H54 (cell line): ENCODE data around the gene SRGAP2.
"Not testable (repeated sequence)": the region's sequence is repeated elsewhere in the genome, so short reads cannot be mapped to it uniquely, and the experiment has no call there.

Experiments
- DNase-seq: peaks from one replicate; pipeline ENCODE4 v3.0.0; 2011; ENCODE audit warnings: low spot score, mixed read lengths; ENCODE audit not compliant: insufficient read length
- FAIRE-seq: peaks from 3 replicates; lab custom pipeline; 2011; peaks lifted over from hg19 to GRCh38; lab: Jason Lieb, UNC

Gene SRGAP2

DNA sequence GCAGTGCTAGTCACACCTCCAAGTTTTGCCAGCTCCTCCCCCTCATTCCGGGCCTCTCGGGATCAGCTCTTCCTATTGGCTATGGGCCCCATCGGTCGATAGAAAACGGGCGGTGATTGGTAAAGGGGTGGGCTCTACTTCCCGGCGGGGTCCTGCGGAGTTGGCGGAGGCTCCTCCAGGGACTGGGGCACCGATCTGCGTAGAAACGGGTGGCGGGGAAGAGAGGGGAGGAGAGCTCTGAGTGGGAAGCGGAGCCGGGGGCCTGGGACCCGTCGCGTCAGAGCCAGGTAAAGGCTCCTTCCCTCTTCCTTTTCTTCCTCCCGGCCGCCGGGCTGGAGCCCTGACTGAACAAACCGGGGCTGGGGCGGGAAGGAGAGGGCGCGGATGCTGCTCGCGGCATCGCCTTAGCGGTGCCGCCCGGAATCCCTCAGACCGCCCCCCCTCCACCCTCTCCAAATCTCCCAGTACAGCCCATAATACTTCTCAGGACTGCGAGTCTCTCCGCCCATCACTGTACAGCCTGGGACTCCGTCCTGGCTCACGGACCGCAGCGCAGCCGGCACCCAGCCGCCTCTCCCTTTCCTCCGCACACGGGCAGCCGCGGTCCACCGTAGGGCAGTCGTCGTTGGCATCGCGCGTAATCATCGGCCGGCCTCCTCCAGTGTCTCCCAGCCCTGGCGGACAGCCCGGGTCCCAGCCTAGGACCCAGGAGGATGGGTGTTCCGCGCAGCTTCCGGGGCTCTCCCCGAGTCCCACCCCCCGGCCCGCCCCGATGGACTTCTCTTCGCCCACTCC, at the start of gene SRGAP2:
Gene SRGAP2, plus strand, starts transcription at position 178 of the 795 bp plus-strand sequence. CDS start 2,430 bp downstream, outside the sequence.
- DNase-seq, result not testable (repeated sequence)
- FAIRE-seq, result peak; percentile 100

DNA sequence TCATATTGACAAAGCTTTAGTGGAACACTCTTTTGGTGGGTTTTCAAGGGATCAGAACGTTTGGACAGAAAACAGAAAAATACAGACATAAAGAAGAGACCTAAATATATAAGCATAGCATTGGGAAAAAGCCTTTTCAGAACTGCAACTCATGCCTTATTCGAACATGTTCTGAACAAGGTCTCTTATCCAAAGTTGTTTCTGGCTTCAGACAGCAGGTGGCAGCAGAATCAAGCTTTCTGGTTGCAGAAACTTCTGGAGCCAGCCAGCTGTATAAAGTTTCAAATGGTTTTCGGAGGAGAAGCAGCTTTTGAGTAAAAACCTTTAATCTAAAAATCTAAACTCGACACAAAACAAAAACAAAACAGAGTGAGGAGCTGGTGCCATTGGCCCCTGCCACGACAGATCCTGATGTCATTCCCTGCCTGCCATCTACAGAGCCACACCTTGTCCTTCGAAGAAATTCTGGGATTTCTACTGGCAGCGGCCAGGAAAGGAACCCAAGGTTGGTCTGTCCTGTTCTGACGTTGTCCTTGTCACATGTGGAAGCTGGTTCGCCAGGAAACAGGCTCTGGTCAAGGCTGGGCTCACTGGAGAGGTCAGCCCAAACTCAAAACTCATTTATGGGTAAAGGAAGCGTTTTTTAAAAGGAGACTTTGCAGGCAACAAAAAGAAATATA, 35.9 kb upstream of the SRGAP2 start:
- not testable (repeated sequence) for DNase-seq
- FAIRE-seq, result peak; percentile 98

DNA sequence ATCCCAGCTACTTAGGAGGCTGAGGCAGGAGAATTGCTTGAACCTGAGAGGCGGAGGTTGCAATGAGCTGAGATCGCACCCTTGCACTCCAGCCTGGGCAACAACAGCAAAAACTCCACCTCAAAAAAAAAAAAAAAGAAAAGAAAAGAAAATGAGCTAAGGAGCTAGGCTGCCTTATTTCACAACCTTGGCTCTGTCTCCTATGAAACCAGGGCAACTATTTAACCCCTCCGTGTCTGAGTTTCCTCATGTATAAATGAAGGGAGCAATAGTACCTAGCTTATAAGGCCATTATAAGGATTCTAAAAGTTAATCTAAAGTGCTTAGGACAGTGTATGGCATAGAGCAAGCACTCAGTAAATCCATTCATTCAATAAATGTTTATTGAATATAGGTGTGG, 33.5 kb upstream of the SRGAP2 start:
- not testable (repeated sequence) for DNase-seq, FAIRE-seq

DNA sequence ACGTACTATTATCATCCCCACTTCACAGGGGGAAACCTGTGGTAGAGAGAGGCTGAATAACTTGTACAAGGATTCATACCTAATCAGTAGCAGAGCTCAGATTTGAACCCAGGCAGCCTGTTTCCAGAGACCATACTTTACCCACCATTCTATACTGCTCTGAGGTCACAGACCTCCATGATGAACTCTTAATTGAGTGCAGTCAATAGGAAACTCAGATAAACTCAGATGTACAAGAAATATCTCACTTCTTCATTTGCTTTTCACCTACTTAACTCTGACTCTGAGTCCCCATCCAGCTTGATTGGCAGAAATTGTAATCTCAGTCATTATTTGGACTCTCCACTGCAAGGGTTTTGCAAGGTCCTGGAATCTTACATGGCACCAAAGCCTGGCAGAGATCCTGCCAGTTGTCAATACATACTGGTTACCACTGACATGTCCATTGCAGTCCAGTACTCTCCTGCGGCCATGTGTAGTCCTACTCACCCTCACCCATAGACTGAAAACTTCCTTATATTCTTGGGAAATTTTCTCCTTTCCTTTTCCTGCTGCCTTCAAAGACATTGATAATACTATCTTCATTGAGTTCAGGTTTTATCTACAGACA, 30.1 kb upstream of the SRGAP2 start:
- DNase-seq, FAIRE-seq: not testable (repeated sequence)

DNA sequence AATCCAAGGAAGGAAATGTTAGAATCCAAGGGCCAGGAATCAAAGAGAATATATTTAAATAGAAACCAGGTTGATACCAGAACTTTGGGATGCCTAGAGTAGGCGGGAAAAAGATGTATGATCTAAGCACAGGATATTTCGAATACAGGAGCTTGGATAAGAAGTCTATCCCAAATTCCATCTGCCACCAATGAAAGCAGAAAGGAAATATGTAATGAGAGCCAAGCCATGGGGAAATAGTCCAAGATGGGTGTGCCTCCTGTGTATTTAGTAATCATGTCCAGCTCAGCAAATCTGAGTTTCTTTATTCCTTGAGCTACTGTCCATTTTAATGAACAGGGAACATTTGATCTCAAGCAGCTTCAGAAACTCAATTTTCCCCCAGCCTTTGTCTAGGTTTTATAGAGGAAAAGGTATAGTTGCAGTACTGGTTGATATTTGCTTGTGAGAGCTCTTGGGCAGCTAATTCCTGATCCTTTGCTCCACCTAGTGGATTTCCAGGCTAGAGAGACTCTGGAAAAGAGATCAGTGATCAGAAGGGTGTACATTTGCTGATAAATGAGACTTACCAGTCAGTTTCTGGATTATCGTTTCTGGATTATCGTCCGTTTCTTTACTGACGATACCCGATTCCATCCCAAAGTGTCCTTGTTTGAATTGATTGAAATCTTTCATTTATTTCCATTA, 29.0 kb upstream of the SRGAP2 start:
- not testable (repeated sequence) for FAIRE-seq, DNase-seq

DNA sequence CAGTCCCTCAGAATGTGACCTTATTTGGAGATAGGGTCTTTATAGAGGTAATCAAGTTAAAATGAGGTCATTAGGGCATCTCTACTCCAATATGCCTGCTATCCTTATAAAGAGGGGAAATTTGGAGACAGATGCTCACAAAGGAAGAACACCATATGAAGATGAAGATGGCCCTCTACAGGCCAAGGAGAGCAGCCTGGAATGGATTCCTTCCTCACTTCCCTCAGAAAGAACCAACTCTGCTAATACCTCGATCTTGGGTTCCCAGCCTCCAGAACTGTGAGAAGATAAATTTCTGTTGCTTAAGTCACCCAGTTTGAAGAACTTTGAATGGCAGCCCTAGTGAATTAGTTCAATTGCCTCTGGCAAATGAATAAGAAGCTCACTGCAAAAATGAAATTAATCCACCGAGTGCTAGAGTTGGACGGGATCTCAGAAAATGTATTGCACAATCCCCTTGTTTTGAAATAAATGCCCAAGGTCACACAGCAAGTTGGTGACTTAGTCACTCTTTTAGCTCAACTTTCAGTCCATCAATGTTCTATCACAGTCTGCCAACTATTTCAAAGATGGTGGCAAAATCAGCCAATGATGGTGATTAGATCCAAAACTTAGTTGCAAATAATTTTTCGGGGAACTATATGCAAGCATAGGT, 27.8 kb upstream of the SRGAP2 start:
- DNase-seq, FAIRE-seq: not testable (repeated sequence)

DNA sequence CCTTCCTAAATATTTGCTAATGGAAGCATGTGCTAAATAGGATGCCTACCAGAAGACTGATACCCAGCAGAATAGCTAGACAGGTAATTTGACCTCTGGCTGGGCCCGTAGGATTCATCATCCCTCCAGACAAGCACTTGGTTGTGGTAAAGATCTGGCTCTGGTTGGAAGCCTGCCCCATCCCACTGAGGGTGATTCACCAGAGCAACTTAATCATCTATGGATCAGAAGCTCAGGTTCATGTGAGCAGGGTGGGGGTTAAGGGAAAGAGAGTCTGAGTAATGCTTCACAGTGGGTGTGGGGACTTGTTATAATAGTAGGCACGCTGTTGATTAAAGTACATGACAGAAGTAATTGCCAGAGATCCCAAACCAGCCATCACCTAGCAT, 27.2 kb upstream of the SRGAP2 start:
- peak; percentile 30 for FAIRE-seq
- not testable (repeated sequence) for DNase-seq

DNA sequence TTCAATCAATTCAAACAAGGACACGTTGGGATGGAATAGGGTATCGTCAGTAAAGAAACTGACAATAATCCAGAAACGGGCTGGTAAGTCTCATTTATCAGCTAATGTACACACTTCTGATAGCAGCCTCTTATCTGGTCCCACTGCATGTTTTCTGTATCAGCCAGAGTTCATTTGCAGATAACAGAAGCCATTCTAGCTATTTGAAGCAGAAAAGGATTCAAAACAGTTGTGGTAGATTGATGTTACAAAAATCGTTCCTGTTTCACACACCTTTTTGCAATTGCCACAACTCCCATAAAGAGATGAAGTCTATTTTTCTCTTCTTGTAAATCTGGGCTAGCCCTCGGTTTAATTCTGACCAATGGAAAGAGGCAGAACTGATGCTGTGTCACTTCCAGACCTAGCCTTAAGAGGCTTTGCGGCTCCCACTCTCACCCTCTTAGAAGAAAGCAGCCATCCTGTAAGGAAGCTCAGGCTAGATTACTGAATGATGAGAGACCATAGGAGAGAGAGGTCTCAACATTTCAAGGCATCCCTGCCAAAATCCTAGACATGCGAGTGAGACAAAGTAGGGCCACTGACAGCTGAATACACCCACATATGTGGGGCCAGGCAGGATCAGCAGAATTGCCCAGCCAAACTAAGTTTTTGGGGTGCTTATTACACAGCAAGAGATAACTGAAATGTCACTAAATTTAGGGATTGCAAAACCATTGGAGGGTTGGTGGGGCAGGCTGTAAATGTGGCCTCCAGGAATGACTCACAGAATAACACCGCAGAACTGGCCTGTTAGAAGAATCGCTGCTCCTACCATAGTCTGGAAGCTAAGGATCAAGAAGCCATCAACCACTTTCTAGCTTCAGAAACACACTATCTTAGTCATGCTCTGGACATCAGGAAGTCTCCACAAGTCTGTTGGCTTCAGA, 25.0 kb upstream of the SRGAP2 start:
- DNase-seq, result not testable (repeated sequence)

DNA sequence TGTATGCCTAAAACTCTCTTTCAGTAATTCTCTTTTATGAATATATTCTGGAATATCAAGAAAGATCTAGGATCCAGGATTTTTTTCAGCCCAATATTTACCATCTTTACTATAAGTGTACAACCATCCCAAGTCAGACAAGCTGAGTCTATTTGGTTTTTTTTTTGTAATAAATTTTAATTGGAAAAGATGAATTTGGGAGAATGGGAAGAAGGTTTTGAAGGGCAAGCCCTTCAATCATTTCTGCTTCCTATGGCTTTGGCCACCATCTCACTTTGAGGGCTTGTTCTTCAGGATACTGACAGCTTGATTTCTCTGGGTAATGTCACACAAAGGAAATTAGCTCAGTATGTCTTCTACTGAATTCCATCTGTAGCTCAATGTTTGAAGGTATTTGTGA, 23.7 kb upstream of the SRGAP2 start:
- FAIRE-seq, DNase-seq: not testable (repeated sequence)

More for the DNA sequence above, 25.0 kb upstream of the SRGAP2 start:
- FAIRE-seq, result not testable (repeated sequence)

DNA sequence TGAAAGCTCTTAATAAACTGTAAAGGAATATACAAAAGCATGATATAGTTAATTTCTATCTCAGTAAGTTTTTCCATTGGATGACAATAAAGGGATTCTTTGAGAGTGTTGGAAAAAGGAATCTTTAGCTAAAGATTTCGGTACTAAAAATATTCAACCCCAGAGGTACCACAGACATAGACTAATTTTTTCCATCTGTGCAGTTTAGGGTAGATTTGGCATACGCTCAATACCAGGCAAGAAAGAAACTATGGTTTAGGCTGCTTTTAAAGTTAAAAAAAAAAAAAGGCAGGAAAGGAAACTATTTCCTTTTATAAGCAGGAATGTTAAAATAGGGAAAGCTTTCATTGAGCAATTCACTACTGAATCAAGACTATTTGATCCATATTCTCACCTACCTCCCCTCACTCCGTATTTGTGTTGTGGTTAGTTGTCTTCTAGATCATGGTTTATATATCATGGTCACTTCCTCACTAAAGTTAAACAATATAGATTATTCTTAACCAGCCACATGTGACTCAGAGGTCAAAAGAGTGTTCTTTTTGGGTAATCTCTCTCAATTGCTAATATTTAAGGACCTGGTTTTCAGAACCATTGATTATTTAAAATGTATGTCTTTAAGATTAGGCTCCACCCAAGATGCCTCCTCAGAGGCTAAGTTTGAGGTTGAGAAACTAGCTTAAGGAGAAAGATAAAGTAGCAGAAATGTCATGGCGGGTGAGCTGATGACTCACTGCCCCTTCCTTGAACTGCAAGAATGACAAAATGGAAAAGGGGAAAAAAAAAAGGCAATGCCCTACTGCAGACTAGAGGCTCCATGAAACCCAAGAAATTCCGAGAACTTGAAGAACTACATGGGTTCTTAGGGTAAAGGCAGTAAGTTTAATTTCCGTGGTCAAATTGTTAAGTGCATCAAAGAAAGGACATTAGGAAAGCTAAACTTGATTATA, 20.7 kb upstream of the SRGAP2 start:
- not testable (repeated sequence) for FAIRE-seq, DNase-seq

DNA sequence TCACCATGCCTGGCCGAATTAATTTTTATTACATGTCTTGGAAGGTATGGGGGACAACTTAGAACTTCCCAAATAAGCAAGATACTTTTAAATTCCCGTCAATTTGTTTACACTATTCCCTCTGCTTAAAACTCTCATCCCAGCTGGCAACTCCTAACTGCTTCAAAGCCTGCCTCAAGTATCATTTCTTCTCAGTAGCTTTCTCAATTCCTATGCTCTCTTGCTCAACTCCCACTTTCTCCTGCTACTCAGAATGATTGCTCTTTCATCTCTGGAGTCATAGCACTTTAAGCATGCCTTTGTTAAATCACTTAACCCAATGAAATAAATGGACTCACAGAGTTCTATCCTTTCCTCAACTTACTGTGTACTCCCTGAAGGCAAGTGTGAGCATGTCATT, 19.6 kb upstream of the SRGAP2 start:
- not testable (repeated sequence) for DNase-seq, FAIRE-seq

DNA sequence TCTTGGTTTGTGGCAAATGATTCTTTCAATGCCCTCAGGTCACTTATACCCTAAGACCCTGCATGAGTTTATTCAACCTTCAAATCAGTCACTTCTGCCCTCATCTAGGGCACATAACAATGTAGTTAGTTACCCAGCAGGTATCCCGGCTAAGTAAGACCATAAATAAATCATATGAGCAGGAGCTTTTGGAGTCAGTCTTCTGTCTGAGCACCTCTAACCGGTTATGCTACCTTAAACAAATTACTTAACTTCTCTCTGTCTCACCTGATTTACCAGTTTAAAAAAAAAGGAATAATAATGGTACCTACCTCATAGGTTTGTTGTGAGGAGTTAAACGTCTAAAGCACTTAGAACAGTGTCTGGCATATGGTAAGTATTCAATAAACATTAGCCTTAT, 17.6 kb upstream of the SRGAP2 start:
- FAIRE-seq, DNase-seq: not testable (repeated sequence)

DNA sequence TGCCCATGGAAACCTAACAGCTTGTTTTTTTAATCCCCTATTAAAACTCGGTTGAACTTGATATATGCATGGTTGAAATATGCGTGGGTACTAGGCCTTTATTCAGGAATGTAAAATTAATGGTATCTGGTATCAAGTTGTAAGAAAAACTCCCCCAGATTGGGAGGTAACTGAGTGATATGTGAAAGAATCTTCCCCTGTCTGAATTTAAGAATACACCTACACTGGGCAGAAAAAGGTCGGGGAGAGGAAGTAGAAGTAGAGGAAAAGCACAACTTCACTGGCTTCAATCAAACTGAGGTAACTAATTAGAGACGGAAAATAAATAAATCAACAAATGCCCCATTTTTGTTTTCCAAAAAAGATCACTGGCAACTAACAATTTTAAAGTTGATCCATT, 16.5 kb upstream of the SRGAP2 start:
- not testable (repeated sequence) for FAIRE-seq, DNase-seq

DNA sequence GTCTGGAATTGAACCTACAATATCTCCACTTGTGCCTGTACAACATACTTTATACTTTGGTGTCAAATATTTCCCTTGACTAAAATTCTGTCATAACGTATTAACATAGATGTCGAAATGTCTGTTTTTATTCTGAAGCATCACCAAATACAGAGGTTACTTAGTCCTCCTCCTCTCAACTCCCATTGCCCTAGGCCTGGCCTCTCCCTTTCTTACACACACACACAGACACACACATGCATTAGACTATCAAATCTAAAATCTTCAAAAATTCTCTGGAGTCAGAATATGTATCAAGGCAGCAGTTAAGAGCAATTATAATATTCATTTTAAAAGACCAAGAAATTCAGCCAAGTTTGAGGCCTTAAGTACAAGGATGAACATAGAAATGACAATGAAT, 8.2 kb upstream of the SRGAP2 start:
- FAIRE-seq, DNase-seq: not testable (repeated sequence)

DNA sequence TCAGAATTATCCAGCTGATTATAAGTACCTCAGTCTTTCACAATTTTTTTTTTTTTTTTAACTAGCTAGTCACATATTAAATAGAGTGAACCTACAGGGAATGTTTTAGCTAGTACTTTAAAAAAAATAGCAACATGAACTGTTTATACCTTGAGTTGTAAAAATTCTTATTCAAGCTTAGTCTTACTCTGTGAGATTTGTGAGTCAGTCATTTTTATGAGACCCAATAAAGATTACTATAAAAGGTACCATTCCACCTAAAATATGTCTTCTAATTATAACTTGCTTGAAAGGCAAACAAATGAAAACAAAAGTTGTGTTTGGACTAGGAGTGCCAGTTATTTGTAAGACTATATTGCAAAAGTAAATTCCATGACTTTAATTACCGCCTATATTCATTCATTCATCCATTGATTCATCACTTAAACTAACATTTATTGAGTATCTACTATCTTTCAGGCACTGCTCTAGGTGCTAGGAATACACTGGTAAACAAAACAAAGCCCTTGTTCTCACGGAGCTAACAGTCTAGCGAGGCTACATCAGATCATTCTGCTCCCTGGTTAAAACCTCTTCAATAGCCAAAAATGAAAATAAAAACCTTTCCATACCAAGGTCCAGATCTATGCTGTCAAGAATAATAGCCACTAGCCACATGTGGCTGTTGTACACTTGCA, 6.5 kb upstream of the SRGAP2 start:
- not testable (repeated sequence) for DNase-seq, FAIRE-seq

DNA sequence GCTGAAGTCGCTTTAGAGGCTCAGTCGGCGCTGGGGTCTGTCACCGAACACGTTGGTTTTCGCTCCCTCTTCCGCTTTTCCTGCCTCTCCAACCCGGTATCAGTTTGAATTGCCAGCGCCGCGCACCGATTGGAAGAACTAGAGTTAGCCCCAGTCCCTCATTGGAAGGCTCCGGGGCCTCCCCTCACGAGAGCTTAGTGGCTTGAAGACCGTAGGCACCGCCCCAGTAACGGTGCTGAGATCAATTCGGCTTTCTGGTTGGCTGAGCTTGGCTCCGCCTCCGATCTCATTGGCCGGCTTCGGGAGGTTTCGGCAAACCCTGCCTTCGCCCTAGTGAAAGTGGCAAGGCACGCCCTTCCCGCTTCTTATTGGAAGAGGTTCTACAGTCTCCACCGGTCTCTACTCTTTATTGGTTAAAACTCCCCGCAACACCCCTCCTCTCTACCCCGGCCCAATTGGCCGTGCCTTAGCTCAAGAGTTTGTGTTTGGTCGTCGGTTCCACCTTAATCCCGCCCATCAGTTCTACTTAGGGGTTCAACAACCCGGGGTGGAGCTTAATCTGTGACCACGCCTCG, 465 bp upstream of the SRGAP2 start, which contains the start of gene FAM72A:
Gene FAM72A, minus strand, starts transcription at position 51 of the 575 bp plus-strand sequence. CDS start 814 bp downstream, outside the sequence.
- peak; percentile 30 for DNase-seq
- FAIRE-seq, result not testable (repeated sequence)
